RWPE1 (cell line): Measurements from ENCODE around the gene PASK.

ENCODE experiments used
- CTCF ChIA-PET: fragments of 350-600 bp; sonication (Branson Sonifier 250); formaldehyde crosslinking; extraction: SDS; loops from one replicate; lab custom pipeline; 2021; lab: Yijun Ruan, JAX
- POLR2A ChIA-PET: fragments of 400-600 bp; formaldehyde crosslinking; extraction: SDS; loops from one replicate; lab custom pipeline; 2020; ENCODE audit warnings: antibody characterized with exemption; ENCODE audit not compliant: low non-redundant PET; lab: Yijun Ruan, JAX
- DNase-seq: peaks from one replicate; pipeline ENCODE4 v3.0.0; 2012; ENCODE audit warnings: low spot score
- H3K27ac ChIP-seq: fragments of 450-650 bp; 2 replicates; pipeline ENCODE4 v1.5.1; 2017
- CTCF ChIP-seq: fragments of 450-650 bp; conservative IDR thresholded peaks from 2 replicates; pipeline ENCODE4 v1.5.1; 2017; ENCODE audit warnings: low read depth, mild to moderate bottlenecking

The PASK gene

GRCh38 chr2:241187918-241188234 is 38.6 kb upstream of the PASK start:
- TF ChIP-seq CTCF: no peak
- POLR2A ChIA-PET: no interaction called here

GRCh38 chr2:241187101-241187917 is 38.0 kb upstream of the PASK start:
- TF ChIP-seq CTCF: no peak
- no peak for DNase-seq
- POLR2A ChIA-PET: no interaction called here
- CTCF ChIA-PET: interaction anchor here (0.6 kb wide), 1 partner anchor 1920 kb away, joined by 3 read pairs; no protein-coding TSS in a partner anchor
- no peak overlapping the region for H3K27ac ChIP-seq

More at GRCh38 chr2:241187918-241188234, 38.6 kb upstream of the PASK start:
- no peak overlapping the region for H3K27ac ChIP-seq
- CTCF ChIA-PET: interaction anchor here (0.6 kb wide), 1 partner anchor 1921 kb away, joined by 3 read pairs; no protein-coding TSS in a partner anchor
- no peak for DNase-seq

- H3K27ac ChIP-seq: no peak overlapping the region
- CTCF ChIA-PET: no interaction called here
- TF ChIP-seq CTCF: no peak
- DNase-seq: no peak
- POLR2A ChIA-PET: no interaction called here
These were observed 36.7 kb upstream of the PASK start for GRCh38 chr2:241185961-241186360.

GRCh38 chr2:241184901-241185300 is 35.6 kb upstream of the PASK start:
- CTCF ChIA-PET: no interaction called here

GRCh38 chr2:241183221-241183620 is 33.9 kb upstream of the PASK start:
- H3K27ac ChIP-seq: no peak overlapping the region
- TF ChIP-seq CTCF: no peak
- ChIA-PET POLR2A (no interaction called here), CTCF (no interaction called here)
- DNase-seq: no peak

More at GRCh38 chr2:241184901-241185300, 35.6 kb upstream of the PASK start:
- DNase-seq: no peak
- H3K27ac ChIP-seq: no peak overlapping the region
- POLR2A ChIA-PET: no interaction called here
- no peak for TF ChIP-seq CTCF

- TF ChIP-seq CTCF: no peak
- ChIA-PET CTCF (interaction anchor here (1.2 kb wide), 1 partner anchor 270 kb away, joined by 6 read pairs; no protein-coding TSS in a partner anchor), POLR2A (no interaction called here)
- no peak for DNase-seq
- no peak overlapping the region for H3K27ac ChIP-seq
These were observed 33.4 kb upstream of the PASK start for GRCh38 chr2:241182531-241183133.
